Adrenal gland (tissue), 12 donors: ENCODE measurements around the gene WHRN. TPM values are rescaled to one million over a fixed set of nuclear protein-coding genes. Genes with fewer than 3 reads are reported as not detected.

Experiments
- DNase-seq, 7 donors: peaks; one replicate each; pipeline ENCODE4 v3.0.0-alpha.2; 2019 to 2020
- H3K27ac ChIP-seq, 5 donors: fragments of 200-600 bp; sonication (generic) in 4 of 5; 1 replicate in 3 of 5; 2 replicates in 2 of 5; pipeline versions ENCODE4 v1.5.1 to v1.8.0; 2016 to 2020; ENCODE audit warnings: mild to moderate bottlenecking in 1 of 5
- H3K27me3 ChIP-seq: fragments of 200-600 bp; 2 replicates; pipeline ENCODE4 v1.8.0; 2021
- H3K36me3 ChIP-seq, 2 donors: fragments of 200-600 bp; replicated peaks in 1 of 2; 1 replicate in 1 of 2; 2 replicates in 1 of 2; pipeline versions ENCODE4 v1.5.1 to v1.8.0; 2018 to 2022
- H3K4me1 ChIP-seq, 2 donors: fragments of 200-600 bp; replicated peaks in 1 of 2; 1 replicate in 1 of 2; 2 replicates in 1 of 2; pipeline versions ENCODE4 v1.5.1 to v1.8.0; 2018 to 2021
- H3K4me3 ChIP-seq, 4 donors: fragments of 200-600 bp; sonication (generic) in 3 of 4; one replicate each; pipeline ENCODE4 v1.5.1; 2016 to 2018
- H3K9me3 ChIP-seq, 3 donors: fragments of 200-600 bp; sonication (generic) in 1 of 3; replicated peaks in 1 of 3; 1 replicate in 2 of 3; 2 replicates in 1 of 3; pipeline versions ENCODE4 v1.5.1 to v1.8.0; 2016 to 2021
- POLR2A ChIP-seq, 2 donors: fragments of 450-650 bp; IDR thresholded peaks; one replicate each; pipeline ENCODE4 v1.6.1; 2017; ENCODE audit warnings: antibody characterized with exemption in 2 of 2, mild to moderate bottlenecking in 2 of 2, moderate library complexity in 1 of 2
- WGBS, 4 donors: extraction: QIAGEN DNeasy Blood & Tissue Kit in 2 of 4; methylation state at CpG; one replicate each; pipeline versions ENCODE4 v1.1.5 to v1.1.7; 2013 to 2017; 5-methylcytosine and 5-hydroxymethylcytosine counted together
- intact Hi-C, 2 donors: fragments of 100-400 bp; cut with DNase I; formaldehyde crosslinking; loops; one replicate each; pipeline versions ENCODE4 v1.14.1 to v1.15.0; 2022 to 2023
- polyA plus RNA-seq, 3 donors: library from polyadenylated mRNA; stranded (reverse); fragments of 200-250 nt in 2 of 3; fragments of 350-450 nt in 1 of 3; fragmentation: Illumina TruSeq in 1 of 3; extraction: RNeasy Lipid Tissue Mini Kit (QIAGEN cat#74804) in 1 of 3; gene quantifications; one replicate each; pipeline ENCODE4 v1.2.3, GENCODE V29; 2013 to 2014
- total RNA-seq, 9 donors: library from RNA; depleted of rRNA in 4 of 9; stranded (reverse); fragments of >200 nt in 4 of 9; fragments of 120-200 nt in 1 of 9; fragmentation: NEBNext Ultra II Directional in 1 of 9; extraction: Animal tissue kit (Norgen Biotek cat#: 25700) in 1 of 9; gene quantifications; one replicate each; pipeline versions ENCODE4 v1.1.0 to v1.2.4, GENCODE V29; 2013 to 2023
- TF ChIP-seq, protein P1 (sequence below), 6 experiments: fragments of 450-650 bp in 4 of 6; fragments of 200-600 bp in 2 of 6; sonication (generic) in 1 of 6; IDR thresholded peaks; 1 replicate in 5 of 6; 2 replicates in 1 of 6; pipeline versions ENCODE4 v1.5.1 to v1.8.0; 2016 to 2021; ENCODE audit warnings: antibody characterized with exemption in 6 of 6, mild to moderate bottlenecking in 2 of 6, moderate library complexity in 1 of 6
- donor health status: healthy with polysubstance abuse.
- donor health status: Bipolar disorder and iron deficiency.
- donor health status: DM: yes; HTN: yes; CAD: no.
- donor health status: DM: no; HTN: no; CAD: no.
- donor health status: DM: no; HTN: no; CAD: no.
- donor health status: DM: yes; HTN: yes; CAD: no.

Gene WHRN
- total and polyA plus RNA-seq, 12 donors, result 33.4 to 359 (median 96.4) TPM

DNA sequence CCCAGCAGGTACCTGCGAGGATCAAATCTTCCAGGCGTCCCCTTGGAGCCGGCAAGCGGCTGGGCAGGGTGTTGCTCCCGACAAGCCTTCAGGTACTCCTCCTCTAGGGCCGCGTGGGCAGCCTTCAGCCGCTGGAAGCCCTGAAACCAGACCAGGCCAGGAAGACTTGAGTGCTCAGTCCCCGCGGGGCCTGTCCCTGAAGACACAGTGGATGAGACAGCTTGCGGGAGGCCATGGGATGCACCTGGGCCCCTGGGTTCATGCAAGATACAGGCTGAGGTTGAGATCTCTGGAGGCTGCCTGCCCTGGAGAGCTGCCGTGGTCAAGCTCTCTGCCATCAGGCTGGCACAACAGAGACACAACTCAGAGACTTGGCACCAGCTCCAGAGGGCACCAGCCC is 142.9 kb downstream of the WHRN start:
- 80 to 89% (median 87%) methylated on average over 1 to 12 of the region's 12 CpGs for WGBS, 4 donors
- H3K4me1 ChIP-seq, result peaks cover 0 to 14% of the 10 kb centered on the region in 2 donors
- intact Hi-C loops, result no loop called here
- DNase-seq, result peak in 1 of 7 donors; percentile 2
- no peaks in the 10 kb centered on the region for H3K9me3 ChIP-seq
- TF ChIP-seq, protein P1, sequence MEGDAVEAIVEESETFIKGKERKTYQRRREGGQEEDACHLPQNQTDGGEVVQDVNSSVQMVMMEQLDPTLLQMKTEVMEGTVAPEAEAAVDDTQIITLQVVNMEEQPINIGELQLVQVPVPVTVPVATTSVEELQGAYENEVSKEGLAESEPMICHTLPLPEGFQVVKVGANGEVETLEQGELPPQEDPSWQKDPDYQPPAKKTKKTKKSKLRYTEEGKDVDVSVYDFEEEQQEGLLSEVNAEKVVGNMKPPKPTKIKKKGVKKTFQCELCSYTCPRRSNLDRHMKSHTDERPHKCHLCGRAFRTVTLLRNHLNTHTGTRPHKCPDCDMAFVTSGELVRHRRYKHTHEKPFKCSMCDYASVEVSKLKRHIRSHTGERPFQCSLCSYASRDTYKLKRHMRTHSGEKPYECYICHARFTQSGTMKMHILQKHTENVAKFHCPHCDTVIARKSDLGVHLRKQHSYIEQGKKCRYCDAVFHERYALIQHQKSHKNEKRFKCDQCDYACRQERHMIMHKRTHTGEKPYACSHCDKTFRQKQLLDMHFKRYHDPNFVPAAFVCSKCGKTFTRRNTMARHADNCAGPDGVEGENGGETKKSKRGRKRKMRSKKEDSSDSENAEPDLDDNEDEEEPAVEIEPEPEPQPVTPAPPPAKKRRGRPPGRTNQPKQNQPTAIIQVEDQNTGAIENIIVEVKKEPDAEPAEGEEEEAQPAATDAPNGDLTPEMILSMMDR (IDR thresholded peaks at IDR 0.05), result no peak
- TF ChIP-seq POLR2A (IDR thresholded peaks at IDR 0.05), result no peak
- H3K27me3 ChIP-seq, result no peaks in the 10 kb centered on the region
- peaks cover 0 to 80% of the 10 kb centered on the region in 2 donors for H3K36me3 ChIP-seq
- no peak overlapping the region for H3K4me3 ChIP-seq
- H3K27ac ChIP-seq, result no peak overlapping the region

DNA sequence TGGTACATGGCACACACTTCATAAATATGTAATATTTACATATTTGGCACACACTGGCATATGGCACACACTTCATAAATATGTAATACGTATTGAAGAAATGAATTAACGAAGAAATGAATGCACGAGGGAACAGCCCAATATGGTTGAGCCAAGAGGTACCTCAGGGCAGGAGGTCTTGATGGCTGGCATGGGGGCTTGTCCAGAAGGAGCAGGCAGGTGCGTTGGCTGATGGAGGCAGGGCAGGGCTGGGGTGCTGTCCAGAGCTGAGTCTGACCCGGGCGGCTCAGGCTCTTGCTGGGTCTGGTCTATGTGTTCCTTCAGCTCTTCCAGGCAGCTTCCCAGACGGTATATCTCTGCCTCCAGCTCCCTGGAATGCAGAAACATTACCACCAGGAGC is 143.7 kb downstream of the WHRN start:
- H3K36me3 ChIP-seq, result peaks cover 0 to 81% of the 10 kb centered on the region in 2 donors
- peaks cover 0 to 14% of the 10 kb centered on the region in 2 donors for H3K4me1 ChIP-seq
- DNase-seq, result no peak
- H3K9me3 ChIP-seq, result no peaks in the 10 kb centered on the region
- WGBS, 4 donors, result 86 to 98% (median 94%) methylated on average over 4 to 7 of the region's 7 CpGs
- no peak for TF ChIP-seq POLR2A (IDR thresholded peaks at IDR 0.05)
- TF ChIP-seq, protein P1 (IDR thresholded peaks at IDR 0.05), result no peak
- no peak overlapping the region for H3K4me3 ChIP-seq
- H3K27me3 ChIP-seq, result no peaks in the 10 kb centered on the region
- intact Hi-C loops, result no loop called here
- H3K27ac ChIP-seq, result no peak overlapping the region

DNA sequence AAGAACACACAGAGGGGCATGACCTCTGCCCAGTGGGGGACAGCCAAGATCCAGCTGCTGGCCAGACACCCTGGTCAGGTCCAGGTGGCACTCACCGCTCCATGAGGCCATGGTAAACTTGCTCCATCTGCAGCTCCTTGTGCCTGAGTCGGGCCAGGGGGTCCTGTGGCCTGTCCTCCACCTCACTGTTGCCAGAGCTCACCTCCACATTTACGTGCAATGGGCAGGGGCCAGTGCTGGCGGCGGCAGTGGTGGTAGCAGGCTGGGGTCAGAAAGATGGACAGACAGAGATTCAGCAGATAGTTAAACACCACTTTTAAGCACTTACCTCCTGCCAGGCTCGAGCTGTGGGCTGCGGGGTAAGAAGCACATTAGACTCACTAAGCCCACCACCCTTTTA is 145.5 kb downstream of the WHRN start:
- 93 to 96% (median 95%) methylated on average over 6 to 7 of the region's 7 CpGs for WGBS, 4 donors
- intact Hi-C loops, result no loop called here
- H3K4me3 ChIP-seq, result no peak overlapping the region
- DNase-seq, result no peak
- H3K27ac ChIP-seq, result no peak overlapping the region
- no peaks in the 10 kb centered on the region for H3K9me3 ChIP-seq
- peaks cover 0 to 94% of the 10 kb centered on the region in 2 donors for H3K36me3 ChIP-seq
- no peaks in the 10 kb centered on the region for H3K27me3 ChIP-seq
- TF ChIP-seq POLR2A (IDR thresholded peaks at IDR 0.05), result no peak
- TF ChIP-seq, protein P1 (IDR thresholded peaks at IDR 0.05), result no peak
- H3K4me1 ChIP-seq, result peaks cover 0 to 12% of the 10 kb centered on the region in 2 donors

DNA sequence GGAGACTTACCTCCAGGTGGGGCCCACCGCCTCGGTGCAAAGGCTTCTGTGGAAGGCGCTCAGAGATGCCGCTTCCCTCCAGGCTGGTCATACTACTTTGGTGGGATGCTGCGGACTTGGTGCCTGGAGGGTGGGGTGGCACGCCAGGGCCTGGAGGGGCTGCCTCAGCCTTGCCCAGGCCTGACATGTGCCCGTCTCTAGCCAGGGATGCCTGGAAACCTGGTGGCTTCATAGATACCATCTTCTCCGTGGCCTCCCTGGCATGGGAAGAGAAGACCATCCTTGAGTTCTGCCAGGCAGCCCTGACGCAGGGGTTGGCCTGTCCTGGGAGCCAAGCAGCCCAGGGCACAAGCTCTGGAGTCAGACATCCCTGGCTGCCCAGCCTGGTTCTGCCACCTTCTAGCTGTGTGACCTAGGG is 147.4 kb downstream of the WHRN start:
- Histone ChIP-seq H3K9me3 (no peaks in the 10 kb centered on the region), H3K4me1 (no peaks in the 10 kb centered on the region), H3K27ac (no peak overlapping the region), H3K4me3 (no peak overlapping the region), H3K27me3 (no peaks in the 10 kb centered on the region), H3K36me3 (peaks cover 0 to 90% of the 10 kb centered on the region in 2 donors)
- TF ChIP-seq, protein P1 (IDR thresholded peaks at IDR 0.05), result no peak
- TF ChIP-seq POLR2A (IDR thresholded peaks at IDR 0.05), result no peak
- intact Hi-C loops, result no loop called here
- WGBS, 4 donors, result 83 to 99% (median 93%) methylated on average over 2 to 9 of the region's 9 CpGs
- DNase-seq, result no peak
